Measurements from ENCODE around the gene CUZD1.

CUZD1 gene

DNA sequence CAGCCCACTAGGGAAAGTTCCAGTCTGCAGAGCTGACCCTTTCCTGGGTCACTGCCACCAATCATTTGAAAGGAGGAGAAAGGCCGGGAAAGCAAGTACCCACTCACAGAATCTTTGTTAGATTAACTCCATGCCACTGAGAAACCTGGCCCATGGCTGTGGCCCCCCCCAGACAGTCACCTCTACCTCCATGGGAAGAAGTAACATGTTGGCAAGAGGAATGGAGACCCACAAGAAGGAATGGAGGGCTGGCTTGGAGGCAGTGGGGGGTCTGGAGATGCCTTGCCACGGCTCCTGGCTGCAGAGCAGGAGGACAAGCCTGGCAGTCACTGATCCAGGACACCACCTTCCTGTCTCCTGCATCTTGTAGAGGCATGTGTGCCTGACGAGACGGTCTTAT, 32.9 kb downstream of the CUZD1 start:
- H3K27ac ChIP-seq (ENCODE audit: low read length): no peak overlapping the region
- ATAC-seq (ENCODE audit: insufficient read depth, low read depth) (no peak), DNase-seq (no peak)
- H3K4me3 ChIP-seq (ENCODE audit: low read depth in 1 of 2, low read length in 2 of 2): no peak overlapping the region
- H2AFZ ChIP-seq (ENCODE audit: low read depth, low read length): no peak overlapping the region
- H3K36me3 ChIP-seq (ENCODE audit: insufficient read depth, low read length): no peaks in the 10 kb centered on the region
- peaks cover 2% of the 10 kb centered on the region for H3K27me3 ChIP-seq (ENCODE audit: insufficient read depth, low read length, poor library complexity)
- H3K9ac ChIP-seq (ENCODE audit: low read depth, low read length): no peak overlapping the region
- no peak overlapping the region for H3K4me2 ChIP-seq (ENCODE audit: insufficient read depth, low read length)
- H3K4me1 ChIP-seq (ENCODE audit: insufficient read depth, low read length): no peaks in the 10 kb centered on the region
- H3K79me2 ChIP-seq (ENCODE audit: insufficient read depth, low read length): no peaks in the 10 kb centered on the region
- H4K20me1 ChIP-seq (ENCODE audit: insufficient read depth, low read length): no peaks in the 10 kb centered on the region
- H3K9me3 ChIP-seq (ENCODE audit: insufficient read depth, low read length, severe bottlenecking): no peaks in the 10 kb centered on the region
- no peak for TF ChIP-seq EZH2 (IDR thresholded peaks at IDR 0.05; ENCODE audit: borderline replicate concordance, low read depth, low read length, severe bottlenecking)
- TF ChIP-seq, protein P1, sequence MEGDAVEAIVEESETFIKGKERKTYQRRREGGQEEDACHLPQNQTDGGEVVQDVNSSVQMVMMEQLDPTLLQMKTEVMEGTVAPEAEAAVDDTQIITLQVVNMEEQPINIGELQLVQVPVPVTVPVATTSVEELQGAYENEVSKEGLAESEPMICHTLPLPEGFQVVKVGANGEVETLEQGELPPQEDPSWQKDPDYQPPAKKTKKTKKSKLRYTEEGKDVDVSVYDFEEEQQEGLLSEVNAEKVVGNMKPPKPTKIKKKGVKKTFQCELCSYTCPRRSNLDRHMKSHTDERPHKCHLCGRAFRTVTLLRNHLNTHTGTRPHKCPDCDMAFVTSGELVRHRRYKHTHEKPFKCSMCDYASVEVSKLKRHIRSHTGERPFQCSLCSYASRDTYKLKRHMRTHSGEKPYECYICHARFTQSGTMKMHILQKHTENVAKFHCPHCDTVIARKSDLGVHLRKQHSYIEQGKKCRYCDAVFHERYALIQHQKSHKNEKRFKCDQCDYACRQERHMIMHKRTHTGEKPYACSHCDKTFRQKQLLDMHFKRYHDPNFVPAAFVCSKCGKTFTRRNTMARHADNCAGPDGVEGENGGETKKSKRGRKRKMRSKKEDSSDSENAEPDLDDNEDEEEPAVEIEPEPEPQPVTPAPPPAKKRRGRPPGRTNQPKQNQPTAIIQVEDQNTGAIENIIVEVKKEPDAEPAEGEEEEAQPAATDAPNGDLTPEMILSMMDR (IDR thresholded peaks at IDR 0.05; ENCODE audit: borderline replicate concordance, extremely low read depth, low read length, poor library complexity, severe bottlenecking): no peak

DNA sequence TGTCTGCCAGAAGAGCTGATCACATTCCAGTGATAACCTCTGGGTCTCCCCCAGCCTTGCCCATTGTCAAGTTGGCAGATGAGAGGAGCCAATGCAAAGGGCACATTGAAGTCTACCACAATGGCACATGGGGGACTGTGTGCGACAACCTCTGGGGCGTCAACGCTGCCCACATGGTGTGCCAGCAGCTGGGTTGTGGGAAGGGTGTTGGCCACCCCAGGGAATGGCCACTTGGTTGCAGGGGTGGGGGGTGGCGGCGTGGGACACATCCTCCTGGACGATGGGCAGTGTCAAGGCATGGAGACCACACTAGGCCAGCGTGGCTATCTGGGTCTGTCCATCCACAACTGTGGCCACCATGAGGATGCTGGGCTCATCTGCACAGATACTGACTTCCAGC, 43.4 kb downstream of the CUZD1 start:
- H3K9me3 ChIP-seq (ENCODE audit: insufficient read depth, low read length, severe bottlenecking): no peaks in the 10 kb centered on the region
- ATAC-seq (ENCODE audit: insufficient read depth, low read depth) (no peak), DNase-seq (no peak)
- TF ChIP-seq, protein P1 (IDR thresholded peaks at IDR 0.05; ENCODE audit: borderline replicate concordance, extremely low read depth, low read length, poor library complexity, severe bottlenecking): no peak
- no peak for TF ChIP-seq EZH2 (IDR thresholded peaks at IDR 0.05; ENCODE audit: borderline replicate concordance, low read depth, low read length, severe bottlenecking)
- no peak overlapping the region for H3K4me3 ChIP-seq (ENCODE audit: low read depth in 1 of 2, low read length in 2 of 2)
- H3K4me2 ChIP-seq (ENCODE audit: insufficient read depth, low read length): no peak overlapping the region
- H3K4me1 ChIP-seq (ENCODE audit: insufficient read depth, low read length): no peaks in the 10 kb centered on the region
- no peaks in the 10 kb centered on the region for H4K20me1 ChIP-seq (ENCODE audit: insufficient read depth, low read length)
- H3K79me2 ChIP-seq (ENCODE audit: insufficient read depth, low read length): no peaks in the 10 kb centered on the region
- no peak overlapping the region for H2AFZ ChIP-seq (ENCODE audit: low read depth, low read length)
- H3K27ac ChIP-seq (ENCODE audit: low read length): no peak overlapping the region
- no peaks in the 10 kb centered on the region for H3K36me3 ChIP-seq (ENCODE audit: insufficient read depth, low read length)
- no peak overlapping the region for H3K9ac ChIP-seq (ENCODE audit: low read depth, low read length)
- peaks cover 7% of the 10 kb centered on the region for H3K27me3 ChIP-seq (ENCODE audit: insufficient read depth, low read length, poor library complexity)

DNA sequence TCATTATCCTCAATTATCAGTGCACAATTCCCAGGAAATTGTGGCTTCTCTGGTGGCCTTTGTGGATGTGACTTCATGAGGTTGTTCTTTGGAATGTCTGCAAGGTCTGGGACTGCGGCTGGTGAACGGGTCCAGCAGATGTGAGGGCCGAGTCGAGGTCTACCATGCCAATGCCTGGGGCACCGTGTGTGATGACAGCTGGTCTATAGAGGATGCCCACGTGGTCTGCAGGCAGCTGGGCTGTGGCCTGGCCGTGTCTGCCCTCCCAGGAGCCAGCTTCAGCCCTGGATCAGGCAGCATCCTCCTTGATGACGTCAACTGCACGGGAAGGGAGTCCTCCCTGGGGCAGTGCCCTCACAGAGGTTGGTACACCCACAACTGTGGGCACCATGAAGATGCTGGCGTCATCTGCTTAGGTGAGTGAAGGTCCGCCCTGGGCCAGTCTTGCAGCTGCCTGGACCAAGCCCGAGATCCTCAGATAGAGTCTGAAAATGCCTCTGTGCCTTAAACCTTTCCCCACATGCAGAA, 46.9 kb downstream of the CUZD1 start:
- no peak overlapping the region for H3K4me2 ChIP-seq (ENCODE audit: insufficient read depth, low read length)
- peaks cover 3% of the 10 kb centered on the region for H3K27me3 ChIP-seq (ENCODE audit: insufficient read depth, low read length, poor library complexity)
- no peak overlapping the region for H3K4me3 ChIP-seq (ENCODE audit: low read depth in 1 of 2, low read length in 2 of 2)
- DNase-seq (no peak), ATAC-seq (ENCODE audit: insufficient read depth, low read depth) (no peak)
- no peaks in the 10 kb centered on the region for H3K79me2 ChIP-seq (ENCODE audit: insufficient read depth, low read length)
- no peak overlapping the region for H2AFZ ChIP-seq (ENCODE audit: low read depth, low read length)
- H4K20me1 ChIP-seq (ENCODE audit: insufficient read depth, low read length): no peaks in the 10 kb centered on the region
- H3K9me3 ChIP-seq (ENCODE audit: insufficient read depth, low read length, severe bottlenecking): no peaks in the 10 kb centered on the region
- no peak overlapping the region for H3K9ac ChIP-seq (ENCODE audit: low read depth, low read length)
- no peaks in the 10 kb centered on the region for H3K36me3 ChIP-seq (ENCODE audit: insufficient read depth, low read length)
- H3K4me1 ChIP-seq (ENCODE audit: insufficient read depth, low read length): no peaks in the 10 kb centered on the region
- no peak overlapping the region for H3K27ac ChIP-seq (ENCODE audit: low read length)
- TF ChIP-seq, protein P1 (IDR thresholded peaks at IDR 0.05; ENCODE audit: borderline replicate concordance, extremely low read depth, low read length, poor library complexity, severe bottlenecking): no peak
- TF ChIP-seq EZH2 (IDR thresholded peaks at IDR 0.05; ENCODE audit: borderline replicate concordance, low read depth, low read length, severe bottlenecking): no peak

DNA sequence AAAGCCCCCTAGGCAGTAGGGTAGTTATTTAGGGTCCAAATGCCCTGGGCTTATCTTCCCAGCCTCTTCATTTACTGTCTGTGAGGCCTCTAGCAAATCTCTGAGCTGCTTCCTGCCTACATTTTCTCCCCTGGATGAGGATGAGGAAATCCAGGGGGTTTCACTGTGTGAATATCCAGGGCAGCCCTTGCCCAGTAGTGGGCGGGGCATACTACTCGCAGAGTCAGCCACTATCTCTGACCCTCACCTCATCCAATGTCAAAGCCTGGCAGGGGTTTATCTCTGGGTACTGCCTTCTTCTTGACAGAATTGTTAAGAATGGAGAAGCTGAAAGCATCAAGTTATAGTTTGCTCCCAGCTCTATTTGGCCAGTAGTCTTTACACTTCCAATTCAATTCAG, 48.9 kb downstream of the CUZD1 start:
- H3K9me3 ChIP-seq (ENCODE audit: insufficient read depth, low read length, severe bottlenecking): no peaks in the 10 kb centered on the region
- no peak for DNase-seq
- TF ChIP-seq, protein P1 (IDR thresholded peaks at IDR 0.05; ENCODE audit: borderline replicate concordance, extremely low read depth, low read length, poor library complexity, severe bottlenecking): no peak
- no peak for TF ChIP-seq EZH2 (IDR thresholded peaks at IDR 0.05; ENCODE audit: borderline replicate concordance, low read depth, low read length, severe bottlenecking)
- H4K20me1 ChIP-seq (ENCODE audit: insufficient read depth, low read length): no peaks in the 10 kb centered on the region
- H3K27ac ChIP-seq (ENCODE audit: low read length): no peak overlapping the region
- no peak overlapping the region for H2AFZ ChIP-seq (ENCODE audit: low read depth, low read length)
- no peaks in the 10 kb centered on the region for H3K4me1 ChIP-seq (ENCODE audit: insufficient read depth, low read length)
- no peak overlapping the region for H3K9ac ChIP-seq (ENCODE audit: low read depth, low read length)
- no peaks in the 10 kb centered on the region for H3K36me3 ChIP-seq (ENCODE audit: insufficient read depth, low read length)
- H3K27me3 ChIP-seq (ENCODE audit: insufficient read depth, low read length, poor library complexity): no peaks in the 10 kb centered on the region
- no peak overlapping the region for H3K4me3 ChIP-seq (ENCODE audit: low read depth in 1 of 2, low read length in 2 of 2)
- H3K4me2 ChIP-seq (ENCODE audit: insufficient read depth, low read length): no peak overlapping the region
- H3K79me2 ChIP-seq (ENCODE audit: insufficient read depth, low read length): no peaks in the 10 kb centered on the region
- ATAC-seq (ENCODE audit: insufficient read depth, low read depth): no peak
